ENCODE data around the gene HS1BP3.

The HS1BP3 gene

GRCh38 chr2:20582600-20583221, 68.2 kb downstream of the HS1BP3 start:
- no peak for FAIRE-seq

GRCh38 chr2:20580690-20581437, 70.0 kb downstream of the HS1BP3 start:
- no peak for FAIRE-seq

- FAIRE-seq, result no peak
Observed at GRCh38 chr2:20579866-20580265, 71.0 kb downstream of the HS1BP3 start.

- no peak for FAIRE-seq
Observed at GRCh38 chr2:20578895-20579825, 71.7 kb downstream of the HS1BP3 start.

- FAIRE-seq, result no peak
Observed at GRCh38 chr2:20578266-20578894, 72.5 kb downstream of the HS1BP3 start.

GRCh38 chr2:20577495-20578235, 73.2 kb downstream of the HS1BP3 start:
- no peak for FAIRE-seq

- no peak for FAIRE-seq
Observed at GRCh38 chr2:20576598-20577115, 74.2 kb downstream of the HS1BP3 start.

GRCh38 chr2:20575935-20576597, 74.8 kb downstream of the HS1BP3 start:
- no peak for FAIRE-seq

- no peak for FAIRE-seq
Observed at GRCh38 chr2:20575414-20575813, 75.5 kb downstream of the HS1BP3 start.

- no peak for FAIRE-seq
Observed at GRCh38 chr2:20574930-20575329, 76.0 kb downstream of the HS1BP3 start.

GRCh38 chr2:20574423-20574911, 76.4 kb downstream of the HS1BP3 start:
- no peak for FAIRE-seq

GRCh38 chr2:20573620-20574422, 77.1 kb downstream of the HS1BP3 start:
- FAIRE-seq, result no peak

- no peak for FAIRE-seq
Observed at GRCh38 chr2:20572221-20572620, 78.7 kb downstream of the HS1BP3 start.

GRCh38 chr2:20571644-20572215, 79.2 kb downstream of the HS1BP3 start:
- FAIRE-seq, result no peak

- FAIRE-seq, result no peak
Observed at GRCh38 chr2:20571231-20571630, 79.7 kb downstream of the HS1BP3 start.

- no peak for FAIRE-seq
Observed at GRCh38 chr2:20570249-20570648, 80.6 kb downstream of the HS1BP3 start.

- FAIRE-seq, result no peak
Observed at GRCh38 chr2:20569464-20570223, 81.3 kb downstream of the HS1BP3 start.

- FAIRE-seq, result no peak
Observed at GRCh38 chr2:20568501-20569463, 82.1 kb downstream of the HS1BP3 start.

Measured in A204.1 (cell line).